Tibial artery (tissue), 4 donors: ENCODE data around the gene UBL4B.

Source experiments
- DNase-seq, 2 donors: peaks; one replicate each; pipeline ENCODE4 v3.0.0-alpha.2; 2019
- H3K27ac ChIP-seq, 2 donors: fragments of 200-600 bp; sonication (generic) in 1 of 2; 1 replicate in 1 of 2; 2 replicates in 1 of 2; pipeline ENCODE4 v1.5.1; 2018 to 2019; ENCODE audit warnings: mild to moderate bottlenecking in 1 of 2
- H3K27me3 ChIP-seq, 2 donors: fragments of 200-600 bp; sonication (generic) in 1 of 2; one replicate each; pipeline versions ENCODE4 v1.5.1 to v1.6.0; 2016 to 2019
- H3K36me3 ChIP-seq, 3 donors: fragments of 200-600 bp; sonication (generic) in 2 of 3; one replicate each; pipeline ENCODE4 v1.5.1; 2016 to 2019; ENCODE audit warnings: mild to moderate bottlenecking in 2 of 3
- H3K4me1 ChIP-seq, 4 donors: fragments of 200-600 bp; sonication (generic) in 2 of 4; 1 replicate in 3 of 4; 2 replicates in 1 of 4; pipeline ENCODE4 v1.5.1; 2016 to 2019
- H3K4me3 ChIP-seq, 2 donors: fragments of 200-600 bp; sonication (generic) in 1 of 2; 1 replicate in 1 of 2; 2 replicates in 1 of 2; pipeline ENCODE4 v1.5.1; 2018 to 2019; ENCODE audit warnings: mild to moderate bottlenecking in 2 of 2
- H3K9me3 ChIP-seq, 3 donors: fragments of 200-600 bp; sonication (generic) in 1 of 3; one replicate each; pipeline ENCODE4 v1.5.1; 2016 to 2019
- intact Hi-C: fragments of 100-400 bp; cut with DNase I; formaldehyde crosslinking; loops from one replicate; pipeline ENCODE4 v1.15.0; 2023; ENCODE audit warnings: low total_unique reads
- TF ChIP-seq, protein P1 (sequence below), 2 experiments: fragments of 200-600 bp in 1 of 2; fragments of 450-650 bp in 1 of 2; IDR thresholded peaks; one replicate each; pipeline ENCODE4 v1.5.1; 2017 to 2019; ENCODE audit warnings: antibody characterized with exemption in 2 of 2, mild to moderate bottlenecking in 1 of 2, moderate library complexity in 1 of 2

The UBL4B gene

DNA sequence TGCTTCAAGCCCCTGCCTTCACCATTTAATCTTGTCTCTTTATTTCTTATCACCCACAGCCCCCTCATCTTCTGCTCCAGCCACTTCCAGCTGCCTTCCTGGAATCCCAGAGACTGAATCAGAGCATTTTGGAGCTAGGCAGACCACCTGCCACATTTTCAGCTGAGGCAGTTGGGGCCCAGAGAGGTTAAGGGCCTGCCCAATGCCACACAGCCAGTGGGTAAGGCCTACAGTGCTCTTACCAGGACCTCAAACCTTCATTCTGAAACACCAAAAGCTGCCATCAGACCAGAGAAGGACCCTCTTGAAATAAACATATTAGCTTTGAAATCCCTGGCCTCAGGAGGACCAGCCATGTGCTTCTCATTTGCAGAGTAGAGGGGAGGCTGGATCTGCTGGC is 20.4 kb downstream of the UBL4B start:
- TF ChIP-seq, protein P1, sequence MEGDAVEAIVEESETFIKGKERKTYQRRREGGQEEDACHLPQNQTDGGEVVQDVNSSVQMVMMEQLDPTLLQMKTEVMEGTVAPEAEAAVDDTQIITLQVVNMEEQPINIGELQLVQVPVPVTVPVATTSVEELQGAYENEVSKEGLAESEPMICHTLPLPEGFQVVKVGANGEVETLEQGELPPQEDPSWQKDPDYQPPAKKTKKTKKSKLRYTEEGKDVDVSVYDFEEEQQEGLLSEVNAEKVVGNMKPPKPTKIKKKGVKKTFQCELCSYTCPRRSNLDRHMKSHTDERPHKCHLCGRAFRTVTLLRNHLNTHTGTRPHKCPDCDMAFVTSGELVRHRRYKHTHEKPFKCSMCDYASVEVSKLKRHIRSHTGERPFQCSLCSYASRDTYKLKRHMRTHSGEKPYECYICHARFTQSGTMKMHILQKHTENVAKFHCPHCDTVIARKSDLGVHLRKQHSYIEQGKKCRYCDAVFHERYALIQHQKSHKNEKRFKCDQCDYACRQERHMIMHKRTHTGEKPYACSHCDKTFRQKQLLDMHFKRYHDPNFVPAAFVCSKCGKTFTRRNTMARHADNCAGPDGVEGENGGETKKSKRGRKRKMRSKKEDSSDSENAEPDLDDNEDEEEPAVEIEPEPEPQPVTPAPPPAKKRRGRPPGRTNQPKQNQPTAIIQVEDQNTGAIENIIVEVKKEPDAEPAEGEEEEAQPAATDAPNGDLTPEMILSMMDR (IDR thresholded peaks at IDR 0.05), result no peak
- peak overlapping the region; percentile 19 to 36 for H3K27ac ChIP-seq
- no peak overlapping the region for H3K4me3 ChIP-seq
- H3K4me1 ChIP-seq, result peaks cover 0 to 31% (median 9%) of the 10 kb centered on the region in 4 donors
- H3K36me3 ChIP-seq, result no peaks in the 10 kb centered on the region
- no peaks in the 10 kb centered on the region for H3K9me3 ChIP-seq
- peak in 1 of 2 donors; percentile 48 for DNase-seq
- no peaks in the 10 kb centered on the region for H3K27me3 ChIP-seq
- intact Hi-C loops, result no loop called here

DNA sequence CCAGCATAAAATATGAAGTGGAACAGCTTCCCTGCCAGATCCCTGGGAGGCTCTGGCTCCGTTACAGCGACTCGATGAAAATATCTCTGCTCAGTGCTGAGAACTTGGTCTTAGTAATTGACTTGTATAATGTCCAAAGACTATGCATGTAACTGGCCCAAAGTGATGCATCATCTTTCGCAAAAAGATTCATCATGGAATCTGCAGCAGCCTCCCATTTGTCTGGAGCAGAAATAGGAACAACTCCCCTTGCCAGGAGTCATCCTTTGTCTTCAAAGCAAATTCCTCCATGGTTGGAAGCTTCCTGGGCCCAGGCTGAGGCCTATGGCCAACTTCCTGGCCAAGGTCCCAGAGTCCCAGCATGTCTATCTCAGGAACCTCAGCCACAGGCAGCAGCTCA is 21.2 kb downstream of the UBL4B start:
- no peaks in the 10 kb centered on the region for H3K27me3 ChIP-seq

DNA sequence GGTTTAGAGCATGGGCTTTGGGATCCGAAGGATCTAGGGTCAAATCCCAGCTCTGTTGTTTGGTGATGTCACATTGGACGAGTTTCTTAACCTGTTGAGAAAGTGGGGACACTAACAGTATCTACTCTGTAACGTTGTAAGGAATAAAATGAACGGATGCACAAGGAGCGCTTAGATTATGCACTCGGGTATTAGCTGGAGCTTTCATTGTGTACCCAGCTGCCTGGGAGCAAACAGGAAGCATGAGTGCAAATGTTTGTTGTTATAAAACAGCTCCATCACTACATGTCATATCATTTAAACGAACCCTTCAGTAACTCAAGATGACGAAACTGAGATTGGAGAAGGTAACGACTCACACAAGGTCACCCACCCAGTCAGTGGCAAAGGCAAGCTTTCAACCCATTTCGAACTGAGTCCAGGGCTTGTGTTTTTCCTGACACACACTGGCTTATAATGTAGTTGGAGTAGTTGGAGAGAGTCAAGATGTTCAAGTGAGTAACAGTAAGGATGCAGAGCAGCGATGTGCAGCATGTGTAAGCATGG is 21.9 kb downstream of the UBL4B start:
- Histone ChIP-seq H3K4me3 (no peak overlapping the region), H3K9me3 (no peaks in the 10 kb centered on the region), H3K36me3 (no peaks in the 10 kb centered on the region), H3K4me1 (peaks cover 0 to 31% (median 9%) of the 10 kb centered on the region in 4 donors), H3K27ac (no peak overlapping the region), H3K27me3 (no peaks in the 10 kb centered on the region)
- TF ChIP-seq, protein P1 (IDR thresholded peaks at IDR 0.05), result no peak
- DNase-seq, result peak in 1 of 2 donors; percentile 7
- intact Hi-C loops, result no loop called here

More for the DNA sequence above, 21.2 kb downstream of the UBL4B start:
- Histone ChIP-seq H3K4me1 (peaks cover 0 to 31% (median 9%) of the 10 kb centered on the region in 4 donors), H3K36me3 (no peaks in the 10 kb centered on the region), H3K4me3 (no peak overlapping the region), H3K27ac (peak overlapping the region; percentile 19 to 36), H3K9me3 (no peaks in the 10 kb centered on the region)
- intact Hi-C loops, result no loop called here
- TF ChIP-seq, protein P1 (IDR thresholded peaks at IDR 0.05), result no peak
- peak in 1 of 2 donors; percentile 32 for DNase-seq

- peaks cover 0 to 21% (median 3%) of the 10 kb centered on the region in 4 donors for H3K4me1 ChIP-seq
- H3K36me3 ChIP-seq, result no peaks in the 10 kb centered on the region
- TF ChIP-seq, protein P1 (IDR thresholded peaks at IDR 0.05), result no peak
- peak in 1 of 2 donors; percentile 23 for DNase-seq
- H3K27me3 ChIP-seq, result peaks cover 0 to 2% of the 10 kb centered on the region in 2 donors
- no peaks in the 10 kb centered on the region for H3K9me3 ChIP-seq
- intact Hi-C loops, result no loop called here
- H3K4me3 ChIP-seq, result no peak overlapping the region
- H3K27ac ChIP-seq, result no peak overlapping the region
These were observed 23.0 kb downstream of the UBL4B start for GRCh38 chr1:110135246-110135645.

- Histone ChIP-seq H3K27ac (no peak overlapping the region), H3K4me3 (no peak overlapping the region), H3K36me3 (no peaks in the 10 kb centered on the region), H3K9me3 (no peaks in the 10 kb centered on the region), H3K4me1 (peaks cover 0 to 17% (median under 1%) of the 10 kb centered on the region in 4 donors), H3K27me3 (peaks cover 0 to 5% of the 10 kb centered on the region in 2 donors)
- TF ChIP-seq, protein P1 (IDR thresholded peaks at IDR 0.05), result no peak
- intact Hi-C loops, result no loop called here
- peak in 1 of 2 donors; percentile 16 for DNase-seq
These were observed 23.4 kb downstream of the UBL4B start for GRCh38 chr1:110135666-110136065.
